ENCODE results near the gene CNTRL. TPM values are rescaled to one million over a fixed set of nuclear protein-coding genes. Genes with fewer than 3 reads are reported as not detected.

CNTRL gene
- total and polyA plus RNA-seq, 2 donors (not counting 1 experiment from before 2014, with no cell fraction given): 3.8 to 6.8 TPM

GRCh38 chr9:121192959-121193640, 118.3 kb downstream of the CNTRL start:
- Histone ChIP-seq H4K20me1 (ENCODE audit: control insufficient read depth, extremely low read depth, insufficient read depth, low read length) (peaks cover 7% of the 10 kb centered on the region), H3K4me3 (replicated peaks in 1 of 4; ENCODE audit: control extremely low read depth in 1 of 4, insufficient read depth in 1 of 4, low read depth in 3 of 4, low read length in 4 of 4) (no peak overlapping the region), H2AFZ (ENCODE audit: low read length) (no peak overlapping the region), H3K27ac (ENCODE audit: insufficient read depth, low read length) (no peak overlapping the region), H3K79me2 (ENCODE audit: control insufficient read depth, insufficient read depth, low read length) (peaks cover 97% of the 10 kb centered on the region), H3K9ac (ENCODE audit: insufficient read depth, low read length) (no peak overlapping the region), H3K4me1 (ENCODE audit: control insufficient read depth, extremely low read depth, insufficient read depth, low read length) (peaks cover 6% of the 10 kb centered on the region), H3K4me2 (ENCODE audit: extremely low read depth, insufficient read depth, low read length) (no peak overlapping the region), H3K36me3 (ENCODE audit: control insufficient read depth, insufficient read depth, low read length) (no peaks in the 10 kb centered on the region), H3K27me3 (ENCODE audit: control insufficient read depth, insufficient read depth, low read length) (no peaks in the 10 kb centered on the region), H3K9me3 (ENCODE audit: control insufficient read depth, insufficient read depth, low read depth, low read length) (no peaks in the 10 kb centered on the region)
- peak in 1 of 2 donors; percentile 27 for DNase-seq (ENCODE audit: low read depth in 2 of 2)
- TF ChIP-seq CTCF (conservative IDR thresholded peaks at IDR 0.05 in 1 of 2, IDR thresholded peaks at IDR 0.05 in 1 of 2; ENCODE audit: low read depth in 1 of 2, low read length in 2 of 2): no peak
- TF ChIP-seq EZH2 (IDR thresholded peaks at IDR 0.05; ENCODE audit: low read length, missing control alignments): no peak

- peaks cover 8% of the 10 kb centered on the region for H4K20me1 ChIP-seq (ENCODE audit: control insufficient read depth, extremely low read depth, insufficient read depth, low read length)
- H3K9ac ChIP-seq (ENCODE audit: insufficient read depth, low read length): no peak overlapping the region
- no peak overlapping the region for H3K4me2 ChIP-seq (ENCODE audit: extremely low read depth, insufficient read depth, low read length)
- no peak overlapping the region for H3K27ac ChIP-seq (ENCODE audit: insufficient read depth, low read length)
- no peak overlapping the region for H3K4me3 ChIP-seq (replicated peaks in 1 of 4; ENCODE audit: control extremely low read depth in 1 of 4, insufficient read depth in 1 of 4, low read depth in 3 of 4, low read length in 4 of 4)
- DNase-seq (ENCODE audit: low read depth in 2 of 2): no peak
- H3K36me3 ChIP-seq (ENCODE audit: control insufficient read depth, insufficient read depth, low read length): no peaks in the 10 kb centered on the region
- TF ChIP-seq CTCF (conservative IDR thresholded peaks at IDR 0.05 in 1 of 2, IDR thresholded peaks at IDR 0.05 in 1 of 2; ENCODE audit: low read depth in 1 of 2, low read length in 2 of 2) (no peak), EZH2 (IDR thresholded peaks at IDR 0.05; ENCODE audit: low read length, missing control alignments) (no peak)
- no peak overlapping the region for H2AFZ ChIP-seq (ENCODE audit: low read length)
- no peaks in the 10 kb centered on the region for H3K27me3 ChIP-seq (ENCODE audit: control insufficient read depth, insufficient read depth, low read length)
- no peaks in the 10 kb centered on the region for H3K9me3 ChIP-seq (ENCODE audit: control insufficient read depth, insufficient read depth, low read depth, low read length)
- peaks cover 99% of the 10 kb centered on the region for H3K79me2 ChIP-seq (ENCODE audit: control insufficient read depth, insufficient read depth, low read length)
- peaks cover 8% of the 10 kb centered on the region for H3K4me1 ChIP-seq (ENCODE audit: control insufficient read depth, extremely low read depth, insufficient read depth, low read length)
Observed at GRCh38 chr9:121194730-121195129, 120.0 kb downstream of the CNTRL start.

- H2AFZ ChIP-seq (ENCODE audit: low read length): no peak overlapping the region
- H3K36me3 ChIP-seq (ENCODE audit: control insufficient read depth, insufficient read depth, low read length): no peaks in the 10 kb centered on the region
- H3K79me2 ChIP-seq (ENCODE audit: control insufficient read depth, insufficient read depth, low read length): peaks cover 99% of the 10 kb centered on the region
- no peak overlapping the region for H3K9ac ChIP-seq (ENCODE audit: insufficient read depth, low read length)
- peak overlapping the region in 2 of 4 experiments; percentile 12 to 27 for H3K4me3 ChIP-seq (replicated peaks in 1 of 4; ENCODE audit: control extremely low read depth in 1 of 4, insufficient read depth in 1 of 4, low read depth in 3 of 4, low read length in 4 of 4)
- H3K27me3 ChIP-seq (ENCODE audit: control insufficient read depth, insufficient read depth, low read length): no peaks in the 10 kb centered on the region
- H3K9me3 ChIP-seq (ENCODE audit: control insufficient read depth, insufficient read depth, low read depth, low read length): no peaks in the 10 kb centered on the region
- no peak for DNase-seq (ENCODE audit: low read depth in 2 of 2)
- peaks cover 6% of the 10 kb centered on the region for H3K4me1 ChIP-seq (ENCODE audit: control insufficient read depth, extremely low read depth, insufficient read depth, low read length)
- TF ChIP-seq CTCF (conservative IDR thresholded peaks at IDR 0.05 in 1 of 2, IDR thresholded peaks at IDR 0.05 in 1 of 2; ENCODE audit: low read depth in 1 of 2, low read length in 2 of 2) (no peak), EZH2 (IDR thresholded peaks at IDR 0.05; ENCODE audit: low read length, missing control alignments) (no peak)
- H3K27ac ChIP-seq (ENCODE audit: insufficient read depth, low read length): no peak overlapping the region
- peaks cover 8% of the 10 kb centered on the region for H4K20me1 ChIP-seq (ENCODE audit: control insufficient read depth, extremely low read depth, insufficient read depth, low read length)
- no peak overlapping the region for H3K4me2 ChIP-seq (ENCODE audit: extremely low read depth, insufficient read depth, low read length)
Observed at GRCh38 chr9:121196389-121196788, 121.6 kb downstream of the CNTRL start.
